DND-41 (cell line): ENCODE data around the gene CFAP97D2.

ENCODE experiments used
- ATAC-seq: fragments of 200-7000 bp; cut with Tn5 transposase; 3 replicates; pipeline ENCODE4 v1.9.1; 2021; ENCODE audit warnings: low read depth; ENCODE audit not compliant: insufficient read depth
- DNase-seq: peaks from one replicate; pipeline ENCODE4 v3.0.0-alpha.2; 2020
- H2AFZ ChIP-seq: 2 replicates; pipeline ENCODE4 v1.6.0; 2012; ENCODE audit warnings: low read depth, low read length
- H3K27ac ChIP-seq: 2 replicates; pipeline ENCODE4 v1.5.1; 2012; ENCODE audit warnings: low read length, inconsistent platforms
- H3K27me3 ChIP-seq: fragments of 200-600 bp; sonication (generic); 2 replicates; pipeline ENCODE4 v1.6.0; 2012; ENCODE audit warnings: low read length, mild to moderate bottlenecking, inconsistent platforms; ENCODE audit not compliant: insufficient read depth, poor library complexity
- H3K36me3 ChIP-seq: 2 replicates; pipeline ENCODE4 v1.5.1; 2012; ENCODE audit warnings: low read length, inconsistent platforms; ENCODE audit not compliant: insufficient read depth
- H3K4me1 ChIP-seq: 2 replicates; pipeline ENCODE4 v1.5.1; 2012; ENCODE audit warnings: mild to moderate bottlenecking, low read length; ENCODE audit not compliant: insufficient read depth
- H3K4me2 ChIP-seq: 2 replicates; pipeline ENCODE4 v1.6.0; 2012; ENCODE audit warnings: mild to moderate bottlenecking, moderate library complexity, low read length, inconsistent platforms; ENCODE audit not compliant: insufficient read depth
- H3K4me3 ChIP-seq, 2 experiments: fragments of 200-600 bp in 1 of 2; shearing (Covaris generic) in 1 of 2; 2 replicates each; pipeline ENCODE4 v1.5.1; 2012 to 2016; ENCODE audit warnings: inconsistent platforms in 2 of 2, low read length in 2 of 2, mild to moderate bottlenecking in 2 of 2, low read depth in 1 of 2, moderate library complexity in 1 of 2
- H3K79me2 ChIP-seq: 2 replicates; pipeline ENCODE4 v1.6.0; 2012; ENCODE audit warnings: low read length, inconsistent platforms; ENCODE audit not compliant: insufficient read depth
- H3K9ac ChIP-seq: 2 replicates; pipeline ENCODE4 v1.6.0; 2012; ENCODE audit warnings: low read depth, mild to moderate bottlenecking, inconsistent platforms, low read length, moderate library complexity
- H3K9me3 ChIP-seq: 2 replicates; pipeline ENCODE4 v1.5.1; 2012; ENCODE audit warnings: low read length, moderate library complexity, mild to moderate bottlenecking, inconsistent platforms; ENCODE audit not compliant: insufficient read depth, severe bottlenecking
- H4K20me1 ChIP-seq: 2 replicates; pipeline ENCODE4 v1.6.0; 2012; ENCODE audit warnings: low read length; ENCODE audit not compliant: insufficient read depth
- EZH2 ChIP-seq: IDR thresholded peaks from 3 replicates; pipeline ENCODE4 v1.6.1; 2012; ENCODE audit warnings: borderline replicate concordance, low read depth, mild to moderate bottlenecking, moderate library complexity, low read length, inconsistent platforms; ENCODE audit not compliant: severe bottlenecking
- TF ChIP-seq, protein P1 (sequence below): IDR thresholded peaks from 2 replicates; pipeline ENCODE4 v1.5.1; 2012; ENCODE audit warnings: borderline replicate concordance, low read length, moderate library complexity, mild to moderate bottlenecking; ENCODE audit not compliant: poor library complexity, severe bottlenecking; ENCODE audit errors: extremely low read depth

CFAP97D2 gene

GRCh38 chr13:114149774-114150740, 29.0 kb upstream of the CFAP97D2 start:
- H4K20me1 ChIP-seq: no peaks in the 10 kb centered on the region
- no peak overlapping the region for H2AFZ ChIP-seq
- no peak overlapping the region for H3K4me2 ChIP-seq
- no peak overlapping the region for H3K9ac ChIP-seq
- DNase-seq (no peak), ATAC-seq (no peak)
- peak overlapping the region; percentile 31 for H3K27ac ChIP-seq
- H3K4me3 ChIP-seq: no peak overlapping the region
- no peaks in the 10 kb centered on the region for H3K79me2 ChIP-seq
- H3K36me3 ChIP-seq: no peaks in the 10 kb centered on the region
- H3K9me3 ChIP-seq: no peaks in the 10 kb centered on the region
- TF ChIP-seq EZH2: no peak
- TF ChIP-seq, protein P1, sequence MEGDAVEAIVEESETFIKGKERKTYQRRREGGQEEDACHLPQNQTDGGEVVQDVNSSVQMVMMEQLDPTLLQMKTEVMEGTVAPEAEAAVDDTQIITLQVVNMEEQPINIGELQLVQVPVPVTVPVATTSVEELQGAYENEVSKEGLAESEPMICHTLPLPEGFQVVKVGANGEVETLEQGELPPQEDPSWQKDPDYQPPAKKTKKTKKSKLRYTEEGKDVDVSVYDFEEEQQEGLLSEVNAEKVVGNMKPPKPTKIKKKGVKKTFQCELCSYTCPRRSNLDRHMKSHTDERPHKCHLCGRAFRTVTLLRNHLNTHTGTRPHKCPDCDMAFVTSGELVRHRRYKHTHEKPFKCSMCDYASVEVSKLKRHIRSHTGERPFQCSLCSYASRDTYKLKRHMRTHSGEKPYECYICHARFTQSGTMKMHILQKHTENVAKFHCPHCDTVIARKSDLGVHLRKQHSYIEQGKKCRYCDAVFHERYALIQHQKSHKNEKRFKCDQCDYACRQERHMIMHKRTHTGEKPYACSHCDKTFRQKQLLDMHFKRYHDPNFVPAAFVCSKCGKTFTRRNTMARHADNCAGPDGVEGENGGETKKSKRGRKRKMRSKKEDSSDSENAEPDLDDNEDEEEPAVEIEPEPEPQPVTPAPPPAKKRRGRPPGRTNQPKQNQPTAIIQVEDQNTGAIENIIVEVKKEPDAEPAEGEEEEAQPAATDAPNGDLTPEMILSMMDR: no peak
- peaks cover 61% of the 10 kb centered on the region for H3K4me1 ChIP-seq
- H3K27me3 ChIP-seq: no peaks in the 10 kb centered on the region

- Histone ChIP-seq H3K4me2 (no peak overlapping the region), H3K4me3 (no peak overlapping the region), H3K36me3 (no peaks in the 10 kb centered on the region), H3K27ac (no peak overlapping the region), H3K79me2 (no peaks in the 10 kb centered on the region), H3K27me3 (no peaks in the 10 kb centered on the region), H3K9me3 (no peaks in the 10 kb centered on the region), H3K9ac (no peak overlapping the region), H2AFZ (no peak overlapping the region), H4K20me1 (no peaks in the 10 kb centered on the region), H3K4me1 (peaks cover 52% of the 10 kb centered on the region)
- ATAC-seq: no peak
- DNase-seq: no peak
- TF ChIP-seq, protein P1: no peak
- no peak for TF ChIP-seq EZH2
These were observed 28.0 kb upstream of the CFAP97D2 start for GRCh38 chr13:114151031-114151430.

DNA sequence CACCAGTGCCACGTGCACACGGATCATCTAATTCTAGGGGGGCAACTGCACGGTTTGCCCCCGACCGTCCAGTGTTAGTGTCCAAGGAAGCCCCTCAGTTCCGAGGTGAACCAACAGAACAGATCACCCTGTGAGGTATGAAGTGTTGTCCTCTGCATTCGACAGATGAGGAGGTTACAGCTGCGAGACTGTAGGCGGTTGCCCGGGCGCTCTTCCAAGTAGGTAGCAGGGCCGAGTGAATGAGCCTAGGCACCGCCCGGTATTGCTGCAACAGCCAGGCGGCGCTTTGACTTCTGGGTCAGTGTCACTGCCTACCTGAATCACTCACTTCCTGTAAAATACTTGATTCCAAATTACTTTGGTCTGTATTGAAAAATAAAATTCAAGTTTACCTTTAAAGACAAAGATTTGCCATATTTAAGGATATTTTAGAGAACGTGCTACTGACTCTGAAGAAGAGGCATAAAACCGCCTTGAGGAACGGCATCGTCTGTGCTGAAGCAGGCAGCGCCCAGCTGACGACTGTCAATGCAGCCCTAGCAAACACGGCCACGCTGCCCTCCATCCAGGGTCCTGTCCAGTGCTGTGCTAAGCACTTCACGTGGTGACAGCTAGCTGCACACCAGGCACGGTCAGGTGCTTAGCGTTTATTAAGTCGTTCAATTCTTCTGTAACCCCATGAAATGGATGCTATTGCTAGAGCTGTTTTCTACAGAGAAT, 27.3 kb upstream of the CFAP97D2 start:
- H3K27me3 ChIP-seq: no peaks in the 10 kb centered on the region
- DNase-seq: no peak
- H3K4me2 ChIP-seq: no peak overlapping the region
- no peak overlapping the region for H3K9ac ChIP-seq
- no peak overlapping the region for H3K4me3 ChIP-seq
- H2AFZ ChIP-seq: no peak overlapping the region
- no peak for ATAC-seq
- no peak overlapping the region for H3K27ac ChIP-seq
- H3K9me3 ChIP-seq: no peaks in the 10 kb centered on the region
- peaks cover 45% of the 10 kb centered on the region for H3K4me1 ChIP-seq
- TF ChIP-seq, protein P1: no peak
- TF ChIP-seq EZH2: no peak
- H4K20me1 ChIP-seq: no peaks in the 10 kb centered on the region
- no peaks in the 10 kb centered on the region for H3K36me3 ChIP-seq
- no peaks in the 10 kb centered on the region for H3K79me2 ChIP-seq
